ENCODE measurements around the gene ZNF366. TPM values are rescaled to one million over a fixed set of nuclear protein-coding genes. Genes with fewer than 3 reads are reported as not detected.

ZNF366 gene
- total and polyA plus RNA-seq, 2 of the 13 experiments (the other 11 are each of a cell fraction or from before 2014, with no cell fraction given): not detected

DNA sequence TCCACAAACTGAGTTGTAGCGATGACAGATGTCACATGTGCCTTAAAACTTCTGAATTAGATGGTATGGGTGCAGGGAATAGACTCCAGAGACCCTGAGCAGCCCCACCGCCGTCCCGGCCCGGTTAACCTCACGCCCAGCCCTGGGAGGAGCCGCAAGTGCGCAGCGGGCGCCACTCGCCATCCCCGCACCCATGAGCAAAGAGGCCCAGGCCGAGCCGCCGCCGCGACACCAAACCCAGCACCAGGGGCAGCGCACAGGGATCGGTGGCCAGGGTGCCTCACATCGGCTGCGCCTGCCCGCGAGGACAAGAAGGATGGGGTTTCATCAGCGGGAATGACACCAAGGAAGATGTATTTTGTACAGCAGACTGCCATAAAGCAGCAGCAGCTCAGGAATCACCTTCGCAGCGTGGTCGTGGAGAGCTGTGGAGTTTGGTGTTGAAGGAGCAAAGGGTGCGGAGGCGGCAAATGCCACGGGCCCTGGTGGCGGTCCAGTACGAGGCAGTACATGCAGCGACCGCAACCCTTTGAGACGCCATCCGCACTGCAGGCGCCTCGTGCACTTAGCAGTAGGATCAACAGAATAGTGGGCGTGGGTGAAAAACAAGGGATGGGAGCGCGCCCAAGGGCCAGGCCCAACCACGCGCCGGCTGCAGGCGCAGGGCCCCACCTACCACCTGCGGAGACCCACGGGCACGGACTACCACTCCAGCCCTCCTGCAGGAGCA is 89.7 kb downstream of the ZNF366 start:
- H3K79me2 ChIP-seq (ENCODE audit: insufficient read depth, low read length): no peaks in the 10 kb centered on the region
- 82% methylated on average over 37 of the region's 48 CpGs for WGBS (ENCODE audit: low lambda C conversion rate)
- no peaks in the 10 kb centered on the region; a peak in 1 of 5 replicates for H3K27me3 ChIP-seq (ENCODE audit: control insufficient read depth in 1 of 2, insufficient read depth in 2 of 2, low read length in 2 of 2)
- BruUV-seq (replicated peaks): no TSS peak
- H2AFZ ChIP-seq (ENCODE audit: low read length): no peak overlapping the region
- no peak for ATAC-seq
- no peak overlapping the region for H3K9ac ChIP-seq (ENCODE audit: insufficient read depth, low read depth, low read length)
- TF ChIP-seq ZNF543 (CRISPR knock-in tag; IDR thresholded peaks at IDR 0.05): no peak
- no peak for TF ChIP-seq ZNF263 (CRISPR knock-in tag; IDR thresholded peaks at IDR 0.05)
- no peak for TF ChIP-seq EED (CRISPR knock-in tag; IDR thresholded peaks at IDR 0.05)
- TF ChIP-seq, protein P1, sequence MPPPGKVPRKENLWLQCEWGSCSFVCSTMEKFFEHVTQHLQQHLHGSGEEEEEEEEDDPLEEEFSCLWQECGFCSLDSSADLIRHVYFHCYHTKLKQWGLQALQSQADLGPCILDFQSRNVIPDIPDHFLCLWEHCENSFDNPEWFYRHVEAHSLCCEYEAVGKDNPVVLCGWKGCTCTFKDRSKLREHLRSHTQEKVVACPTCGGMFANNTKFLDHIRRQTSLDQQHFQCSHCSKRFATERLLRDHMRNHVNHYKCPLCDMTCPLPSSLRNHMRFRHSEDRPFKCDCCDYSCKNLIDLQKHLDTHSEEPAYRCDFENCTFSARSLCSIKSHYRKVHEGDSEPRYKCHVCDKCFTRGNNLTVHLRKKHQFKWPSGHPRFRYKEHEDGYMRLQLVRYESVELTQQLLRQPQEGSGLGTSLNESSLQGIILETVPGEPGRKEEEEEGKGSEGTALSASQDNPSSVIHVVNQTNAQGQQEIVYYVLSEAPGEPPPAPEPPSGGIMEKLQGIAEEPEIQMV (CRISPR knock-in tag; IDR thresholded peaks at IDR 0.05; ENCODE audit: low read depth): no peak
- no peak for TF ChIP-seq ZNF562 (CRISPR knock-in tag; IDR thresholded peaks at IDR 0.05; ENCODE audit: borderline replicate concordance)
- TF ChIP-seq ZNF644 (CRISPR knock-in tag; IDR thresholded peaks at IDR 0.05; ENCODE audit: low read depth): no peak
- TF ChIP-seq SOX5 (CRISPR knock-in tag; IDR thresholded peaks at IDR 0.05; ENCODE audit: borderline replicate concordance): no peak
- TF ChIP-seq AGO1 (IDR thresholded peaks at IDR 0.05; ENCODE audit: low read depth, low read length, poor library complexity, severe bottlenecking): no peak
- no peak for TF ChIP-seq ZNF143 (CRISPR knock-in tag; IDR thresholded peaks at IDR 0.05)
- no peak for TF ChIP-seq REPIN1 (CRISPR knock-in tag; IDR thresholded peaks at IDR 0.05; ENCODE audit: borderline replicate concordance, low read depth)
- no peak for TF ChIP-seq TCF7L2 (IDR thresholded peaks at IDR 0.05; ENCODE audit: low read depth, low read length)
- TF ChIP-seq, protein P2, sequence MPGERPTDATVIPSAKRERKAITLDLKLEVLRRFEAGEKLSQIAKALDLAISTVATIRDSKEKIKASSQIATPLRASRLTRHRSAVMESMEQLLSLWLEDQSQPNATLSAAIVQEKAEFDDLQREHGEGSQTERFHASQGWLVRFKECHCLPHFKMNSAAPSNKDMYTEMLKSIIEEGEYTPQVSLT (CRISPR knock-in tag; IDR thresholded peaks at IDR 0.05; ENCODE audit: borderline replicate concordance, low read depth): no peak
- TF ChIP-seq JUNB (CRISPR knock-in tag; IDR thresholded peaks at IDR 0.05; ENCODE audit: borderline replicate concordance): no peak
- no peak for TF ChIP-seq ARNT (IDR thresholded peaks at IDR 0.05)
- H3K36me3 ChIP-seq (replicated peaks in 1 of 2; ENCODE audit: control insufficient read depth in 1 of 2, insufficient read depth in 2 of 2, low read length in 2 of 2): no peaks in the 10 kb centered on the region
- H3K4me3 ChIP-seq (replicated peaks in 1 of 3; ENCODE audit: insufficient read depth in 1 of 3, low read depth in 2 of 3, low read length in 3 of 3): no peak overlapping the region
- ChIA-PET CTCF (ENCODE audit: low intra/inter-chr PET ratio, low total read pairs) (no interaction called here), POLR2A (no interaction called here)
- no peaks in the 10 kb centered on the region for H4K20me1 ChIP-seq (ENCODE audit: insufficient read depth, low read length)
- DNase-seq (ENCODE audit: low spot score): no peak
- no peaks in the 10 kb centered on the region for H3K4me1 ChIP-seq (ENCODE audit: insufficient read depth, low read length)
- no peak overlapping the region for H3K27ac ChIP-seq (ENCODE audit: extremely low read length, insufficient read depth, low read length)
- in situ Hi-C loops (cut with HindIII; ENCODE audit: extremely low pct_ligation_motif_present, low pct_unique_long_range_greater_than_20kb) (no loop called here), intact Hi-C loops (cut with micrococcal nuclease; ENCODE audit: unreplicated experiment) (no loop called here)
- H3K4me2 ChIP-seq (ENCODE audit: low read depth, low read length): no peak overlapping the region
- FAIRE-seq: no peak
- H3K9me3 ChIP-seq (ENCODE audit: low read length): no peaks in the 10 kb centered on the region

Data from HepG2 (cell line).